ENCODE results near the gene RNPS1. TPM values are rescaled to one million over a fixed set of nuclear protein-coding genes. Genes with fewer than 3 reads are reported as not detected.

Gene RNPS1
- total and polyA plus RNA-seq, 8 donors, result 109 to 208 (median 194) TPM

GRCh38 chr16:2308089-2308962, 40.4 kb upstream of the RNPS1 start:
- Histone ChIP-seq H3K27ac (no peak overlapping the region), H3K36me3 (peaks cover 0 to 62% of the 10 kb centered on the region in 2 donors), H3K27me3 (no peaks in the 10 kb centered on the region), H3K4me1 (no peaks in the 10 kb centered on the region), H3K9me3 (no peaks in the 10 kb centered on the region), H3K4me3 (no peak overlapping the region)
- peak; percentile 12 for ATAC-seq
- intact Hi-C loops (cut with DNase I), result no loop called here
- DNase-seq, result peak in 1 of 4 donors; percentile 68
- no peak for TF ChIP-seq CTCF (IDR thresholded peaks at IDR 0.05)

- H3K4me1 ChIP-seq, result no peaks in the 10 kb centered on the region
- peaks cover 0 to 68% of the 10 kb centered on the region in 2 donors for H3K36me3 ChIP-seq
- ATAC-seq (no peak), DNase-seq (peak in 1 of 4 donors; percentile 80)
- H3K27ac ChIP-seq, result no peak overlapping the region
- no peaks in the 10 kb centered on the region for H3K27me3 ChIP-seq
- H3K9me3 ChIP-seq, result no peaks in the 10 kb centered on the region
- no peak overlapping the region for H3K4me3 ChIP-seq
- TF ChIP-seq CTCF (IDR thresholded peaks at IDR 0.05), result no peak
- intact Hi-C loops (cut with DNase I), result no loop called here
These were observed 31.9 kb upstream of the RNPS1 start for GRCh38 chr16:2299915-2300192.

- ATAC-seq (peak; percentile 4), DNase-seq (peak in 1 of 4 donors; percentile 63)
- intact Hi-C loops (cut with DNase I), result no loop called here
- no peak overlapping the region for H3K27ac ChIP-seq
- no peak for TF ChIP-seq CTCF (IDR thresholded peaks at IDR 0.05)
- H3K36me3 ChIP-seq, result peaks cover 0 to 72% of the 10 kb centered on the region in 2 donors
- no peaks in the 10 kb centered on the region for H3K9me3 ChIP-seq
- H3K4me1 ChIP-seq, result no peaks in the 10 kb centered on the region
- H3K4me3 ChIP-seq, result no peak overlapping the region
- no peaks in the 10 kb centered on the region for H3K27me3 ChIP-seq
These were observed 31.4 kb upstream of the RNPS1 start for GRCh38 chr16:2299121-2299914.

GRCh38 chr16:2298621-2299020, 30.7 kb upstream of the RNPS1 start:
- intact Hi-C loops (cut with DNase I), result no loop called here
- Histone ChIP-seq H3K4me1 (no peaks in the 10 kb centered on the region), H3K27me3 (no peaks in the 10 kb centered on the region), H3K27ac (no peak overlapping the region), H3K9me3 (no peaks in the 10 kb centered on the region), H3K4me3 (no peak overlapping the region), H3K36me3 (peaks cover 0 to 69% of the 10 kb centered on the region in 2 donors)
- ATAC-seq (no peak), DNase-seq (peak in 1 of 4 donors; percentile 55)
- no peak for TF ChIP-seq CTCF (IDR thresholded peaks at IDR 0.05)

- no peaks in the 10 kb centered on the region for H3K9me3 ChIP-seq
- no peaks in the 10 kb centered on the region for H3K4me1 ChIP-seq
- ATAC-seq (no peak), DNase-seq (no peak)
- H3K27me3 ChIP-seq, result no peaks in the 10 kb centered on the region
- no peak overlapping the region for H3K4me3 ChIP-seq
- intact Hi-C loops (cut with DNase I), result no loop called here
- H3K27ac ChIP-seq, result no peak overlapping the region
- peaks cover 0 to 67% of the 10 kb centered on the region in 2 donors for H3K36me3 ChIP-seq
- TF ChIP-seq CTCF (IDR thresholded peaks at IDR 0.05), result no peak
These were observed 29.6 kb upstream of the RNPS1 start for GRCh38 chr16:2297506-2297860.

Data from left lung (tissue), 10 donors.